Measurements from ENCODE around the gene MARCHF3.

DNA sequence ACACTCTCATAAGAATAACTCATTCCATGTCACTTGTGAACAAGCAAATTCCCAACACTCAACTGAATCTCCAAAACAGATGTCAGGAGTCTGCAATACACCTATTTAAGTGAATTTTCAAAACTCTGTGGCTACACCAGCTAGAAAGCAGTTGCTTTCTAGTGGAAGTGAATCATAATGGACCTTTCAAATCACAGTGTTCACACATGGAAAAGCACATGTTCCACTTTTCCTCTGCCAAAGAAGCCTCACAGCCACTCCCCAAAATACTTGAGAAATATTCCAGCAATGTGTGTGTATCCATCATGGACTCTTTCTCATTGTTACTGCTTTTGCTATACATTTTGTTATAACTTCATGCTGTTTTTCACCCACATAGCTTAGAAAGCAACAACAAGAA lies 17.4 kb downstream of the MARCHF3 start:
- TF ChIP-seq POLR2A (IDR thresholded peaks at IDR 0.05; ENCODE audit: low read length): no peak
- TF ChIP-seq GATA1 (IDR thresholded peaks at IDR 0.05; ENCODE audit: low read depth, low read length): no peak

All from erythroblast (primary cell).